Hepatocyte (in vitro differentiated cells): Measurements from ENCODE around the gene MET. TPM values are rescaled to one million over a fixed set of nuclear protein-coding genes. Genes with fewer than 3 reads are reported as not detected.

Source experiments
- DNase-seq: peaks from one replicate; pipeline ENCODE4 v3.0.0-alpha.2; 2016; ENCODE audit warnings: low spot score
- H2AFZ ChIP-seq: fragments of 200-600 bp; sonication (generic); 2 replicates; pipeline ENCODE4 v1.6.0; 2016; ENCODE audit warnings: antibody characterized with exemption, mild to moderate bottlenecking
- H3K27ac ChIP-seq: fragments of 200-600 bp; sonication (generic); 2 replicates; pipeline ENCODE4 v1.5.1; 2016; ENCODE audit warnings: mild to moderate bottlenecking
- H3K27me3 ChIP-seq: fragments of 200-600 bp; sonication (generic); 2 replicates; pipeline ENCODE4 v1.6.1; 2016
- H3K36me3 ChIP-seq: fragments of 200-600 bp; sonication (generic); replicated peaks from 2 replicates; pipeline ENCODE4 v1.5.1; 2016; ENCODE audit warnings: low read depth; ENCODE audit not compliant: insufficient read depth
- H3K4me1 ChIP-seq: fragments of 200-600 bp; sonication (generic); 2 replicates; pipeline ENCODE4 v1.5.1; 2016; ENCODE audit warnings: mild to moderate bottlenecking, moderate library complexity; ENCODE audit not compliant: insufficient read depth
- H3K4me2 ChIP-seq: fragments of 200-600 bp; sonication (generic); 2 replicates; pipeline ENCODE4 v1.6.0; 2016
- H3K4me3 ChIP-seq: fragments of 200-600 bp; sonication (generic); 2 replicates; pipeline ENCODE4 v1.5.1; 2016; ENCODE audit warnings: mild to moderate bottlenecking
- H3K79me2 ChIP-seq: fragments of 200-600 bp; sonication (generic); 2 replicates; pipeline ENCODE4 v1.6.0; 2017; ENCODE audit warnings: mild to moderate bottlenecking
- H3K9me2 ChIP-seq: fragments of 200-600 bp; sonication (generic); replicated peaks from 2 replicates; pipeline ENCODE4 v1.6.0; 2017; ENCODE audit warnings: mild to moderate bottlenecking; ENCODE audit not compliant: insufficient read depth
- H3K9me3 ChIP-seq: fragments of 200-600 bp; sonication (generic); 2 replicates; pipeline ENCODE4 v1.5.1; 2016; ENCODE audit warnings: low read depth, mild to moderate bottlenecking
- H4K20me1 ChIP-seq: fragments of 200-600 bp; sonication (generic); 2 replicates; pipeline ENCODE4 v1.6.0; 2016; ENCODE audit warnings: mild to moderate bottlenecking; ENCODE audit not compliant: insufficient read depth, poor library complexity, severe bottlenecking
- CTCF ChIP-seq: fragments of 200-600 bp; sonication (generic); IDR thresholded peaks from 2 replicates; pipeline ENCODE4 v1.5.1; 2016; ENCODE audit warnings: antibody characterized with exemption, mild to moderate bottlenecking; ENCODE audit not compliant: poor library complexity
- EZH2 ChIP-seq: fragments of 200-600 bp; sonication (generic); IDR thresholded peaks from 2 replicates; pipeline ENCODE4 v1.6.1; 2016; ENCODE audit warnings: antibody characterized with exemption, mild to moderate bottlenecking, borderline replicate concordance
- EZH2phosphoT487 ChIP-seq: fragments of 200-600 bp; sonication (generic); IDR thresholded peaks from one replicate; pipeline ENCODE4 v1.6.1; 2018; ENCODE audit warnings: antibody characterized with exemption, mild to moderate bottlenecking, low read depth, moderate library complexity; ENCODE audit not compliant: unreplicated experiment, severe bottlenecking
- WGBS: methylation state at CpG from one replicate; pipeline ENCODE4 v1.1.6; 2016; ENCODE audit warnings: low lambda C conversion rate; ENCODE audit errors: missing lambda C conversion rate; 5-methylcytosine and 5-hydroxymethylcytosine counted together
- polyA plus RNA-seq: library from polyadenylated mRNA; unstranded; fragments of >200 nt; fragmentation: Nextera tagmentation; extraction: Ambion mirVana; gene quantifications from 2 replicates; pipeline ENCODE4 v1.2.1, GENCODE V29; 2016
- total RNA-seq: library from RNA; depleted of rRNA; stranded (reverse); fragments of >200 nt; gene quantifications from 2 replicates; pipeline ENCODE4 v1.2.3, GENCODE V29; 2014

Gene MET
- total and polyA plus RNA-seq, 2 experiments from 2014 or later: 12.7 to 35.7 TPM

- no peak for DNase-seq
- Histone ChIP-seq H3K27me3 (no peaks in the 10 kb centered on the region), H4K20me1 (no peaks in the 10 kb centered on the region), H3K36me3 (no peaks in the 10 kb centered on the region), H2AFZ (no peak overlapping the region), H3K9me3 (no peaks in the 10 kb centered on the region), H3K27ac (no peak overlapping the region), H3K4me3 (no peak overlapping the region), H3K4me1 (no peaks in the 10 kb centered on the region), H3K79me2 (peaks cover 7% of the 10 kb centered on the region), H3K9me2 (no peaks in the 10 kb centered on the region), H3K4me2 (no peak overlapping the region)
- TF ChIP-seq EZH2 (no peak), CTCF (no peak), EZH2phosphoT487 (no peak)
- 100% methylated on average over 1 of the region's 1 CpG for WGBS
These were observed 36.9 kb downstream of the MET start for GRCh38 chr7:116708861-116709260.

GRCh38 chr7:116709336-116709735, 37.3 kb downstream of the MET start:
- H3K9me2 ChIP-seq: no peaks in the 10 kb centered on the region
- no peaks in the 10 kb centered on the region for H3K27me3 ChIP-seq
- no peak for DNase-seq
- 89% methylated on average over 4 of the region's 4 CpGs for WGBS
- H2AFZ ChIP-seq: no peak overlapping the region
- H3K4me3 ChIP-seq: no peak overlapping the region
- H3K4me2 ChIP-seq: no peak overlapping the region
- H3K4me1 ChIP-seq: no peaks in the 10 kb centered on the region
- no peak overlapping the region for H3K27ac ChIP-seq
- no peaks in the 10 kb centered on the region for H3K9me3 ChIP-seq
- peaks cover 7% of the 10 kb centered on the region for H3K79me2 ChIP-seq
- TF ChIP-seq EZH2: no peak
- no peak for TF ChIP-seq EZH2phosphoT487
- TF ChIP-seq CTCF: no peak
- no peaks in the 10 kb centered on the region for H4K20me1 ChIP-seq
- H3K36me3 ChIP-seq: no peaks in the 10 kb centered on the region

- WGBS: 44% methylated on average over 3 of the region's 3 CpGs
- Histone ChIP-seq H3K4me3 (no peak overlapping the region), H3K9me3 (no peaks in the 10 kb centered on the region), H3K79me2 (peaks cover 7% of the 10 kb centered on the region), H3K27ac (peak overlapping the region; percentile 29), H3K4me1 (no peaks in the 10 kb centered on the region), H3K9me2 (no peaks in the 10 kb centered on the region), H2AFZ (no peak overlapping the region), H3K27me3 (no peaks in the 10 kb centered on the region), H3K4me2 (peak overlapping the region; percentile 53), H4K20me1 (no peaks in the 10 kb centered on the region), H3K36me3 (no peaks in the 10 kb centered on the region)
- TF ChIP-seq EZH2phosphoT487 (no peak), CTCF (no peak), EZH2 (no peak)
- no peak for DNase-seq
These were observed 38.9 kb downstream of the MET start for GRCh38 chr7:116710764-116711452.
